ENCODE results near the gene ADAD2.

The ADAD2 gene

GRCh38 chr16:84190731-84191388 is at the start of gene ADAD2:
ADAD2 (plus strand) TSS chr16:84191157; CDS start chr16:84191231, 74 bp downstream.
- no peak for DNase-seq

GRCh38 chr16:84143081-84143480 is 47.9 kb upstream of the ADAD2 start:
- no peak for DNase-seq

GRCh38 chr16:84143784-84144199 is 47.2 kb upstream of the ADAD2 start:
- no peak for DNase-seq

- DNase-seq = no peak
These were observed 46.6 kb upstream of the ADAD2 start for GRCh38 chr16:84144209-84144858.

GRCh38 chr16:84144859-84145639 is 45.9 kb upstream of the ADAD2 start, which contains the start of the genes DNAAF1 and HSDL1:
DNAAF1 (plus strand) TSS chr16:84145308; CDS start chr16:84145441, 133 bp downstream.
HSDL1 (minus strand) TSS chr16:84145177; CDS start chr16:84131321, 13,856 bp downstream.
- DNase-seq = peak in 1 of 2 experiments; percentile 28

- no peak for DNase-seq
These were observed 40.0 kb upstream of the ADAD2 start for GRCh38 chr16:84150926-84151325.

GRCh38 chr16:84153660-84154214 is 37.2 kb upstream of the ADAD2 start:
- DNase-seq = no peak

- no peak for DNase-seq
These were observed 35.7 kb upstream of the ADAD2 start for GRCh38 chr16:84155226-84155625.

GRCh38 chr16:84155771-84156170 is 35.2 kb upstream of the ADAD2 start:
- no peak for DNase-seq

GRCh38 chr16:84156342-84156784 is 34.6 kb upstream of the ADAD2 start:
- DNase-seq = no peak

- no peak for DNase-seq
These were observed 31.9 kb upstream of the ADAD2 start for GRCh38 chr16:84159007-84159406.

GRCh38 chr16:84159800-84160199 is 31.2 kb upstream of the ADAD2 start:
- DNase-seq = no peak

- DNase-seq = no peak
These were observed 29.9 kb upstream of the ADAD2 start for GRCh38 chr16:84161037-84161436.

- no peak for DNase-seq
These were observed 29.2 kb upstream of the ADAD2 start for GRCh38 chr16:84161801-84162200.

- DNase-seq = no peak
These were observed 25.2 kb upstream of the ADAD2 start for GRCh38 chr16:84165746-84166145.

- DNase-seq = no peak
These were observed 23.9 kb upstream of the ADAD2 start for GRCh38 chr16:84166796-84167695.

- no peak for DNase-seq
These were observed 21.1 kb upstream of the ADAD2 start for GRCh38 chr16:84169765-84170310.

- DNase-seq = no peak
These were observed 16.6 kb upstream of the ADAD2 start for GRCh38 chr16:84174396-84174795.

GRCh38 chr16:84175350-84176081 is 15.4 kb upstream of the ADAD2 start:
- no peak for DNase-seq

GRCh38 chr16:84176192-84177053 is 14.5 kb upstream of the ADAD2 start:
- no peak for DNase-seq
